ENCODE measurements around the gene DGUOK.

Gene DGUOK

DNA sequence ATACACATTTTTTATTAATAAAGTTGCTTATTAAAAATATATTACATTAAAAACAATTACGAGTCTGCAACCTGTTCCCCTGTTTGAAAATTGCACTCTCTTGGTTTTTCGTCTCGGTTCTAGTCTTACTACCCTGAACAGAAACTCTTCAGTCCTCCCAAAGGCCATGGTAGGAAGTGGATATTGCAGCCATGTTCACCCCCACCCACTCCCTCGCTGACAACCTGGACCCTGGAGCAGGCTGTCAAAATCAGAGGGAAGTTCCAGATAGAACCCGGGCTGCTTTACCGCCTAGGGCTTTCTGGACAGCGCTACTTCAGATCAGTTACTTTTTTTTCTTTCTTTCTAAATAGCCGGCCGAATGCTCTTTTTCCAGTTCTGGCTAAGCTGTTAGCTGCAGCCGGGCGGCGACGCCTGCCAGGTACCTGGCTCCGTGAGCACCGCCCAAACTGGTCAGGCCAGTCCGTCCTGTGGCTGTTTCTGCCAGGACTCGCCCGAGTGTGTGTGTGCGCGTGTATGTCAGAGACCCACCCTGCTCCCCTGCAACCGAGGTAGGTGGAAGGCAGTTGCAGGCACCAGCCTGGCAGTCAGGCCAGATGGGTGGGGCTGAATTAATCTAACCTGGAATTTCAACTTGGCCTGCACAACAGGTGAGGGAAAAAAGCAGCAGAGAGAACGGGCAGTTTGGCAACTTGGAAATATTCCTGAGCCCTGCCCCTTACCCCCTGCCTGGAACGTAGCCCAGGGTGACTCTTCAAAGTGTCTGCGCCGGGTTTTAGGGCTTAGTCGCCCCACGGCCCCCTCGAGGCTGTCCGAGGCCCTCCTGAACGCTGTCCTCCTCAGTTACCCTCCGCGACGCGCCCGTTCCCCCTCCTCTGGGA is 56.9 kb downstream of the DGUOK start:
- Histone ChIP-seq H3K4me3 (ENCODE audit: insufficient read depth in 1 of 2, low read depth in 1 of 2, low read length in 2 of 2) (peak overlapping the region; percentile 61 to 66), H3K4ac (ENCODE audit: low read depth in 1 of 2, low read length in 2 of 2) (peak overlapping the region; percentile 51 to 60), H2BK12ac (ENCODE audit: low read length in 2 of 2) (peak overlapping the region; percentile 14 to 57), H2BK120ac (ENCODE audit: low read depth, low read length) (no peak overlapping the region), H3K4me2 (ENCODE audit: low read length, poor library complexity, severe bottlenecking) (peak overlapping the region; percentile 88), H2BK5ac (ENCODE audit: low read depth, low read length, poor library complexity, severe bottlenecking) (peak overlapping the region; percentile 9), H3K23ac (ENCODE audit: low read length in 2 of 2) (peak overlapping the region in 1 of 2 experiments; percentile 85), H3K18ac (ENCODE audit: low read depth in 1 of 2, low read length in 2 of 2) (peak overlapping the region; percentile 68 to 87), H2AFZ (ENCODE audit: low read depth, low read length) (peak overlapping the region; percentile 32), H3K27me3 (ENCODE audit: control insufficient read depth in 1 of 2, insufficient read depth in 1 of 2, low read length in 2 of 2) (peaks cover 8 to 22% of the 10 kb centered on the region in 2 experiments), H3K9me3 (ENCODE audit: control insufficient read depth, low read length) (no peaks in the 10 kb centered on the region), H4K91ac (ENCODE audit: low read length) (peak overlapping the region; percentile 52), H4K8ac (ENCODE audit: low read length) (peak overlapping the region; percentile 80), H3K36me3 (ENCODE audit: control insufficient read depth in 1 of 2, insufficient read depth in 2 of 2, low read depth in 1 of 2, low read length in 2 of 2) (peaks cover 0 to 5% of the 10 kb centered on the region in 2 experiments), H2BK15ac (ENCODE audit: low read depth, poor library complexity, severe bottlenecking) (peak overlapping the region; percentile 80), H3K4me1 (ENCODE audit: control insufficient read depth, insufficient read depth, low read depth, low read length) (peaks cover 42% of the 10 kb centered on the region), H2AK5ac (ENCODE audit: low read length, severe bottlenecking) (peak overlapping the region; percentile 43), H3K27ac (ENCODE audit: low read length, poor library complexity, severe bottlenecking) (no peak overlapping the region), H3K79me1 (replicated peaks; ENCODE audit: low read length, poor library complexity, severe bottlenecking) (peaks cover 19% of the 10 kb centered on the region), H3K14ac (ENCODE audit: low read length in 2 of 2) (peak overlapping the region in 1 of 2 experiments; percentile 62), H3K9ac (ENCODE audit: low read length) (peak overlapping the region; percentile 34)
- 20% methylated on average over 32 of the region's 35 CpGs for WGBS
- no peak for DNase-seq

DNA sequence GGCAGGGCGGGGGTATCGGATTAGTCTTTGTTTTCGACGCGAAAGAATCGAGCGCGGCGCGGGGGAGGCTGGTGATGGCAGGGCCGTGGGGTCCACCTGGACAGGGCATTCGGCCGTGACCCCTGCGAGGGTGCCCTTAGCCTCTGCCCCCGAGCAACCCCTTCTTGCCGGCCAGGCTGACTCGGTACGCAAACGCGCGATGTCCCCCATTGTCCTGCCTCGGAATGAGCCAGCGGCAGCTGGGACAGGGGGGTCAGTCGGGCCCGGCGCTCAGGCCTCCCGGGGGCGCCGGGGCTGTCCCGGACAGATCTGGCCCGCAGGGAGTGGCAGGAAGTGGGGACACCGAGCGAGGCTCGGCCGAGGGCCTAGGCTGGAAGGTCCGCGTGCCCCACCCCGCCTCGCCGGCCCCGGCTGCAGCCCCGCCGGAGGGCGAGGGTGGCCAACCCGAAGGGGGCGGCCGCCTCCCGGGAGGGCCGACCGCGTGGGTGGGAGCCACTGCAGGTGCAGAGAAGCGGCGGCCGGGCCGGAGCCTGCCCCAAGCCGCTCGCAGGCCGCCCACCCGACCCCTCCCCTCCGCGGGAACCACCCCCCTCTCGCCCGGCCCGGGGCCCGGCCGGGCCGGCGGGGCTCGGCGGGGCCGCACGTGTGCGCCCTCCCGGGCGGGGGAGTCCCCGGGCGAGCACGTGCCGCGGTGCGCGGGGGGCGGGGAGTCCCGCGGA is 57.7 kb downstream of the DGUOK start, which contains the start of gene TET3:
Gene TET3, plus strand, starts transcription at position 708 of the 719 bp plus-strand sequence. CDS start 1,494 bp downstream, outside the sequence.
- no peak within 1 kb of the TSS for H3K27ac ChIP-seq (ENCODE audit: low read length, poor library complexity, severe bottlenecking)
- peak within 1 kb of the TSS; percentile 85 for H2BK120ac ChIP-seq (ENCODE audit: low read depth, low read length)
- peak within 1 kb of the TSS; percentile 14 to 57 for H2BK12ac ChIP-seq (ENCODE audit: low read length in 2 of 2)
- H3K4ac ChIP-seq (ENCODE audit: low read depth in 1 of 2, low read length in 2 of 2) = peak within 1 kb of the TSS; percentile 51 to 76
- H2AK5ac ChIP-seq (ENCODE audit: low read length, severe bottlenecking) = peak within 1 kb of the TSS; percentile 45
- peaks cover 0 to 8% of the 10 kb centered on the region in 2 experiments for H3K36me3 ChIP-seq (ENCODE audit: control insufficient read depth in 1 of 2, insufficient read depth in 2 of 2, low read depth in 1 of 2, low read length in 2 of 2)
- H4K8ac ChIP-seq (ENCODE audit: low read length) = peak within 1 kb of the TSS; percentile 80
- WGBS = 1% methylated on average over 30 of the region's 85 CpGs
- peak within 1 kb of the TSS; percentile 9 for H2BK5ac ChIP-seq (ENCODE audit: low read depth, low read length, poor library complexity, severe bottlenecking)
- H3K4me3 ChIP-seq (ENCODE audit: insufficient read depth in 1 of 2, low read depth in 1 of 2, low read length in 2 of 2) = peak within 1 kb of the TSS; percentile 66 to 76
- peaks cover 8 to 23% of the 10 kb centered on the region in 2 experiments for H3K27me3 ChIP-seq (ENCODE audit: control insufficient read depth in 1 of 2, insufficient read depth in 1 of 2, low read length in 2 of 2)
- peak within 1 kb of the TSS; percentile 52 for H4K91ac ChIP-seq (ENCODE audit: low read length)
- H3K18ac ChIP-seq (ENCODE audit: low read depth in 1 of 2, low read length in 2 of 2) = peak within 1 kb of the TSS; percentile 68 to 87
- H3K4me1 ChIP-seq (ENCODE audit: control insufficient read depth, insufficient read depth, low read depth, low read length) = peaks cover 45% of the 10 kb centered on the region
- peak within 1 kb of the TSS; percentile 75 for H3K9ac ChIP-seq (ENCODE audit: low read length)
- peak within 1 kb of the TSS in 1 of 2 experiments; percentile 62 for H3K14ac ChIP-seq (ENCODE audit: low read length in 2 of 2)
- peak within 1 kb of the TSS in 1 of 2 experiments; percentile 85 for H3K23ac ChIP-seq (ENCODE audit: low read length in 2 of 2)
- DNase-seq = no peak
- H2AFZ ChIP-seq (ENCODE audit: low read depth, low read length) = peak within 1 kb of the TSS; percentile 32
- H3K4me2 ChIP-seq (ENCODE audit: low read length, poor library complexity, severe bottlenecking) = peak within 1 kb of the TSS; percentile 88
- peak within 1 kb of the TSS; percentile 80 for H2BK15ac ChIP-seq (ENCODE audit: low read depth, poor library complexity, severe bottlenecking)
- no peaks in the 10 kb centered on the region for H3K9me3 ChIP-seq (ENCODE audit: control insufficient read depth, low read length)
- peaks cover 24% of the 10 kb centered on the region for H3K79me1 ChIP-seq (replicated peaks; ENCODE audit: low read length, poor library complexity, severe bottlenecking)

DNA sequence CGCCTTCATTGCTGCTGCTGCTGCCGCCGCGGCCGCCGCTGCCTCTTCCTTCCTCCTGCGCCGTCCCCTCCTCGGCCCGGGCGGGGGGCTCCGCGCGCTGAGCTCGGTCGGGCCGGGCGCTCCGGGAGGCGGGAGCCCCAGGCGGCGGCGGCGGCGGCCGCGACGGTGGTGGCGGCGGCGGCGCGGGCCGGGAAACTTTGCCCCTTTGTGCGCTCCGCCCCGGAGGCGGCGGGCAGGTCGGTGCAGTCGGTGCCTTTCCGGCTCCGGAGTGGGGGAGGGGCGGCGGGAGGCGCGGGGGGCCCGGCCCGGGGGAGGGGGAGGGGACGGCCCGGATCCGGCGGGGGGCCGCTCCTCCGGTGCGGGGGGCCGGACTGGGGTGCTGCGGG is 58.2 kb downstream of the DGUOK start:
- no peak overlapping the region for H2BK5ac ChIP-seq (ENCODE audit: low read depth, low read length, poor library complexity, severe bottlenecking)
- H2BK120ac ChIP-seq (ENCODE audit: low read depth, low read length) = peak overlapping the region; percentile 85
- no peak overlapping the region for H3K9ac ChIP-seq (ENCODE audit: low read length)
- no peak overlapping the region for H2AK5ac ChIP-seq (ENCODE audit: low read length, severe bottlenecking)
- H2BK15ac ChIP-seq (ENCODE audit: low read depth, poor library complexity, severe bottlenecking) = peak overlapping the region; percentile 80
- H4K8ac ChIP-seq (ENCODE audit: low read length) = no peak overlapping the region
- H3K36me3 ChIP-seq (ENCODE audit: control insufficient read depth in 1 of 2, insufficient read depth in 2 of 2, low read depth in 1 of 2, low read length in 2 of 2) = peaks cover 0 to 8% of the 10 kb centered on the region in 2 experiments
- no peak overlapping the region for H4K91ac ChIP-seq (ENCODE audit: low read length)
- H3K4me3 ChIP-seq (ENCODE audit: insufficient read depth in 1 of 2, low read depth in 1 of 2, low read length in 2 of 2) = peak overlapping the region in 1 of 2 experiments; percentile 66
- H3K27me3 ChIP-seq (ENCODE audit: control insufficient read depth in 1 of 2, insufficient read depth in 1 of 2, low read length in 2 of 2) = peaks cover 8 to 23% of the 10 kb centered on the region in 2 experiments
- peak overlapping the region; percentile 19 for H2AFZ ChIP-seq (ENCODE audit: low read depth, low read length)
- peaks cover 43% of the 10 kb centered on the region for H3K4me1 ChIP-seq (ENCODE audit: control insufficient read depth, insufficient read depth, low read depth, low read length)
- DNase-seq = no peak
- H2BK12ac ChIP-seq (ENCODE audit: low read length in 2 of 2) = no peak overlapping the region
- WGBS = 0% methylated on average over 15 of the region's 58 CpGs
- no peak overlapping the region for H3K4ac ChIP-seq (ENCODE audit: low read depth in 1 of 2, low read length in 2 of 2)
- peaks cover 29% of the 10 kb centered on the region for H3K79me1 ChIP-seq (replicated peaks; ENCODE audit: low read length, poor library complexity, severe bottlenecking)
- peak overlapping the region; percentile 88 for H3K4me2 ChIP-seq (ENCODE audit: low read length, poor library complexity, severe bottlenecking)
- H3K27ac ChIP-seq (ENCODE audit: low read length, poor library complexity, severe bottlenecking) = no peak overlapping the region
- no peak overlapping the region for H3K14ac ChIP-seq (ENCODE audit: low read length in 2 of 2)
- H3K18ac ChIP-seq (ENCODE audit: low read depth in 1 of 2, low read length in 2 of 2) = peak overlapping the region; percentile 44 to 78
- H3K9me3 ChIP-seq (ENCODE audit: control insufficient read depth, low read length) = no peaks in the 10 kb centered on the region
- no peak overlapping the region for H3K23ac ChIP-seq (ENCODE audit: low read length in 2 of 2)

All from mesenchymal stem cell (in vitro differentiated cells and primary cell).